Testis (tissue), 2 donors: ENCODE results near the gene PRKCZ.

Experiments
- POLR2A ChIP-seq: fragments of 450-650 bp; IDR thresholded peaks from one replicate; pipeline ENCODE4 v1.6.1; 2017; ENCODE audit warnings: antibody characterized with exemption, mild to moderate bottlenecking, moderate library complexity
- TF ChIP-seq, protein P1 (sequence below), 3 experiments: fragments of 450-650 bp in 2 of 3; fragments of 200-600 bp in 1 of 3; sonication (generic) in 1 of 3; IDR thresholded peaks; one replicate each; pipeline ENCODE4 v1.5.1; 2016 to 2019; ENCODE audit warnings: antibody characterized with exemption in 3 of 3, mild to moderate bottlenecking in 2 of 3, moderate library complexity in 1 of 3

DNA sequence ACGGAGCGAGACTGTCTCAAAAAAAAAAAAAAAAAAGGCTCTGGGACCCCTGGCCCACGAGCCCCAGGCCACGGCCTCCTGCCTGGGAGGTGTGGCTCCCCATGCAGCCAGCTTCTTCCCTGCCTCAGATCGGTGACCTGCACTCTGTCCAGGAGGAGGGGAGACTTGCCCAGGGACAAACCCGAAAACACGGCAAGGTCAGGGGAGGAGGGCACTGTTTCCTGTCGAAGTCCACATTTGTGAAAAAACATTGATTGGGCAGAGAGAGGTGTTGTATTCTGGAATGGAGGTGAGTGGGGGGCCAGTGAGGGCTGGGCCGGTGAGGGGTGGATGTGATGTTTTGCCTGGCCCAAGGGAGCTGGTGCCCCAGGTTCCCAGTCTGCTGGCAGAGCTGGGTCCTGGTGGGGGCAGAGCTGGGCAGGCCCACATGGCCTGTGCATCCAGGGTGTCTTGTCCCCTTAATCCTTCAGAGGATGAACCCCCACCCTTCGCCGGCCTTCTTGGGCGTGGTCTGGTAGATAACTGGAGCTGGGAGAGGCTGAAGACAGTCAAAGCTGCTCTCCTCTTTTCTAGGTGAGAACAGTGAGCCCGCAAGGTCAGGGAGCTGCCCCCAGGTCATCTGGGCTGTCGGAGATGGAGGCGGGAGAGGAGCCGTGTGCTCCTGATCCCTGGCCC is 156.7 kb downstream of the PRKCZ start:
- TF ChIP-seq, protein P1, sequence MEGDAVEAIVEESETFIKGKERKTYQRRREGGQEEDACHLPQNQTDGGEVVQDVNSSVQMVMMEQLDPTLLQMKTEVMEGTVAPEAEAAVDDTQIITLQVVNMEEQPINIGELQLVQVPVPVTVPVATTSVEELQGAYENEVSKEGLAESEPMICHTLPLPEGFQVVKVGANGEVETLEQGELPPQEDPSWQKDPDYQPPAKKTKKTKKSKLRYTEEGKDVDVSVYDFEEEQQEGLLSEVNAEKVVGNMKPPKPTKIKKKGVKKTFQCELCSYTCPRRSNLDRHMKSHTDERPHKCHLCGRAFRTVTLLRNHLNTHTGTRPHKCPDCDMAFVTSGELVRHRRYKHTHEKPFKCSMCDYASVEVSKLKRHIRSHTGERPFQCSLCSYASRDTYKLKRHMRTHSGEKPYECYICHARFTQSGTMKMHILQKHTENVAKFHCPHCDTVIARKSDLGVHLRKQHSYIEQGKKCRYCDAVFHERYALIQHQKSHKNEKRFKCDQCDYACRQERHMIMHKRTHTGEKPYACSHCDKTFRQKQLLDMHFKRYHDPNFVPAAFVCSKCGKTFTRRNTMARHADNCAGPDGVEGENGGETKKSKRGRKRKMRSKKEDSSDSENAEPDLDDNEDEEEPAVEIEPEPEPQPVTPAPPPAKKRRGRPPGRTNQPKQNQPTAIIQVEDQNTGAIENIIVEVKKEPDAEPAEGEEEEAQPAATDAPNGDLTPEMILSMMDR (IDR thresholded peaks at IDR 0.05) = no peak
- TF ChIP-seq POLR2A = no peak
